ENCODE measurements around the gene CSNK2B.

- TF ChIP-seq POLR2A (IDR thresholded peaks at IDR 0.05; ENCODE audit: low read depth, low read length) (no peak), POLR2AphosphoS5 (IDR thresholded peaks at IDR 0.05; ENCODE audit: low read depth, low read length) (no peak), TAF1 (IDR thresholded peaks at IDR 0.05; ENCODE audit: borderline replicate concordance, low read depth, low read length) (peak; percentile 8; the same call in 1 of the 2 replicates)
Observed at GRCh38 chr6:31680226-31681134, 14.6 kb downstream of the CSNK2B start, which contains the start of gene LY6G5C.

All from GM12892 (cell line).